ENCODE results near the gene C1QTNF1. TPM values are rescaled to one million over a fixed set of nuclear protein-coding genes. Genes with fewer than 3 reads are reported as not detected.

C1QTNF1 gene
- total RNA-seq, 1 donor from 2014 or later: 9.4 TPM

- H3K4me3 Mint-ChIP-seq: no peak overlapping the region
- no peak overlapping the region for H3K27ac Mint-ChIP-seq
- peaks cover 5% of the 10 kb centered on the region for H3K4me1 Mint-ChIP-seq (ENCODE audit: unreplicated experiment)
- no peaks in the 10 kb centered on the region for H3K9me3 Mint-ChIP-seq
- H3K36me3 Mint-ChIP-seq: peaks cover 17% of the 10 kb centered on the region
- TF ChIP-seq CTCF (conservative IDR thresholded peaks at IDR 0.05): no peak
- no peaks in the 10 kb centered on the region for H3K27me3 Mint-ChIP-seq
- DNase-seq (ENCODE audit: extremely low spot score, unreplicated experiment): no peak
Observed at GRCh38 chr17:78998311-78999055, 25.5 kb upstream of the C1QTNF1 start.

GRCh38 chr17:78999056-78999768 lies 24.8 kb upstream of the C1QTNF1 start:
- H3K36me3 Mint-ChIP-seq: peaks cover 16% of the 10 kb centered on the region
- H3K4me1 Mint-ChIP-seq (ENCODE audit: unreplicated experiment): peaks cover 5% of the 10 kb centered on the region
- H3K27me3 Mint-ChIP-seq: no peaks in the 10 kb centered on the region

GRCh38 chr17:78999947-79000395 lies 24.0 kb upstream of the C1QTNF1 start:
- Mint-ChIP-seq H3K4me3 (no peak overlapping the region), H3K4me1 (ENCODE audit: unreplicated experiment) (peaks cover 5% of the 10 kb centered on the region), H3K36me3 (peaks cover 16% of the 10 kb centered on the region), H3K9me3 (no peaks in the 10 kb centered on the region), H3K27ac (no peak overlapping the region), H3K27me3 (no peaks in the 10 kb centered on the region)
- TF ChIP-seq CTCF (conservative IDR thresholded peaks at IDR 0.05): no peak
- no peak for DNase-seq (ENCODE audit: extremely low spot score, unreplicated experiment)

More at GRCh38 chr17:78999056-78999768, 24.8 kb upstream of the C1QTNF1 start:
- no peaks in the 10 kb centered on the region for H3K9me3 Mint-ChIP-seq
- DNase-seq (ENCODE audit: extremely low spot score, unreplicated experiment): no peak
- no peak overlapping the region for H3K27ac Mint-ChIP-seq
- TF ChIP-seq CTCF (conservative IDR thresholded peaks at IDR 0.05): no peak
- H3K4me3 Mint-ChIP-seq: no peak overlapping the region

GRCh38 chr17:79000396-79001189 lies 23.4 kb upstream of the C1QTNF1 start:
- Mint-ChIP-seq H3K27ac (peak overlapping the region; percentile 48), H3K27me3 (no peaks in the 10 kb centered on the region), H3K4me3 (no peak overlapping the region), H3K9me3 (no peaks in the 10 kb centered on the region), H3K4me1 (ENCODE audit: unreplicated experiment) (peaks cover 5% of the 10 kb centered on the region), H3K36me3 (peaks cover 14% of the 10 kb centered on the region)
- DNase-seq (ENCODE audit: extremely low spot score, unreplicated experiment): no peak
- TF ChIP-seq CTCF (conservative IDR thresholded peaks at IDR 0.05): no peak

- peak overlapping the region; percentile 48 for H3K27ac Mint-ChIP-seq
- H3K4me3 Mint-ChIP-seq: no peak overlapping the region
- H3K36me3 Mint-ChIP-seq: peaks cover 11% of the 10 kb centered on the region
- no peaks in the 10 kb centered on the region for H3K27me3 Mint-ChIP-seq
- no peak for DNase-seq (ENCODE audit: extremely low spot score, unreplicated experiment)
- peaks cover 5% of the 10 kb centered on the region for H3K4me1 Mint-ChIP-seq (ENCODE audit: unreplicated experiment)
- no peak for TF ChIP-seq CTCF (conservative IDR thresholded peaks at IDR 0.05)
- H3K9me3 Mint-ChIP-seq: no peaks in the 10 kb centered on the region
Observed at GRCh38 chr17:79001190-79002020, 22.6 kb upstream of the C1QTNF1 start.
